ENCODE results near the gene OR2H2.

OR2H2 gene

GRCh38 chr6:29584821-29585220 lies at the start of gene OR2H2:
Gene OR2H2, plus strand, starts transcription at chr6:29585121. Its CDS starts 2,824 bp downstream, at chr6:29587945.
- H3K27ac ChIP-seq, result no peak within 1 kb of the TSS
- no peak within 1 kb of the TSS for H3K4me3 ChIP-seq
- H4K20me1 ChIP-seq, result no peaks in the 10 kb centered on the region
- H3K9ac ChIP-seq, result no peak within 1 kb of the TSS
- no peaks in the 10 kb centered on the region for H3K36me3 ChIP-seq
- H3K27me3 ChIP-seq, result no peaks in the 10 kb centered on the region
- no peak for TF ChIP-seq Cebpa-rat (IDR thresholded peaks at IDR 0.05)
- no peaks in the 10 kb centered on the region for H3K9me3 ChIP-seq
- no peak within 1 kb of the TSS for H3K4me2 ChIP-seq
- H3K4me1 ChIP-seq, result peaks cover 9% of the 10 kb centered on the region

- H3K9ac ChIP-seq, result no peak overlapping the region
- H3K9me3 ChIP-seq, result no peaks in the 10 kb centered on the region
- H4K20me1 ChIP-seq, result no peaks in the 10 kb centered on the region
- no peaks in the 10 kb centered on the region for H3K36me3 ChIP-seq
- H3K4me2 ChIP-seq, result no peak overlapping the region
- no peak overlapping the region for H3K4me3 ChIP-seq
- no peaks in the 10 kb centered on the region for H3K27me3 ChIP-seq
- H3K4me1 ChIP-seq, result no peaks in the 10 kb centered on the region
- no peak for TF ChIP-seq Cebpa-rat (IDR thresholded peaks at IDR 0.05)
- no peak overlapping the region for H3K27ac ChIP-seq
Observed at GRCh38 chr6:29537714-29538403, 47.1 kb upstream of the OR2H2 start.

GRCh38 chr6:29547573-29547972 lies 37.3 kb upstream of the OR2H2 start:
- H3K27me3 ChIP-seq, result no peaks in the 10 kb centered on the region
- no peaks in the 10 kb centered on the region for H4K20me1 ChIP-seq
- H3K4me3 ChIP-seq, result no peak overlapping the region
- H3K4me2 ChIP-seq, result no peak overlapping the region
- TF ChIP-seq Cebpa-rat (IDR thresholded peaks at IDR 0.05), result no peak
- no peak overlapping the region for H3K27ac ChIP-seq
- no peaks in the 10 kb centered on the region for H3K4me1 ChIP-seq
- no peaks in the 10 kb centered on the region for H3K36me3 ChIP-seq
- H3K9me3 ChIP-seq, result no peaks in the 10 kb centered on the region
- no peak overlapping the region for H3K9ac ChIP-seq

DNA sequence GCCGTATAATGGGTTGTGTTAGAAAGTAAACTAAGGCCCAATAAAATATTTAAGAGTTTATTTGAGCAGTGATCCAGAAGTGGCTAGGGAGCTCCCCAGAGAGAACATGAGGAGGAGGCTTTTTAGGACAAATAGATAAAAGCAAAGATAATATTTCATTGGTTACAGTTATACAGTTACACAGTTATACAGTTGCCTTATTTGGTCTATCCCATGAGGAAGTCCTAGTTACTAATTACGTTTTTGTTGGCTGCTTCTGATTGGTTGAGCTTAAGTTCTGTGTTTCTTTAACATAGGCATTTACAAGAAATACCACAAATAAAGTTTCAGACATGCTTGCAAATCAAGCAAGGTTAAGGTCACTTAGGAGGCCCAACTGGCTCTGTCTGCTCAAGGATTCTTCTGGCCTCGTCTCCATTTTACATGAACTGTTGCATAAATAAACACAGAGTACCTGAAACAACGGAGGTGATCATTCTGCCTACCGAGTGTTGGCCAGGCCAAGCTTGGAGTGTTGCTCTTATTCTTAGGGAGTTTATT lies 32.3 kb upstream of the OR2H2 start:
- H3K27ac ChIP-seq, result no peak overlapping the region
- no peak for TF ChIP-seq Cebpa-rat (IDR thresholded peaks at IDR 0.05)
- H3K4me1 ChIP-seq, result no peaks in the 10 kb centered on the region
- H3K9me3 ChIP-seq, result peaks cover 15% of the 10 kb centered on the region
- H3K4me2 ChIP-seq, result no peak overlapping the region
- no peaks in the 10 kb centered on the region for H3K27me3 ChIP-seq
- H3K4me3 ChIP-seq, result no peak overlapping the region
- no peaks in the 10 kb centered on the region for H3K36me3 ChIP-seq
- no peaks in the 10 kb centered on the region for H4K20me1 ChIP-seq
- H3K9ac ChIP-seq, result no peak overlapping the region

GRCh38 chr6:29553268-29554057 lies 31.5 kb upstream of the OR2H2 start:
- Histone ChIP-seq H4K20me1 (no peaks in the 10 kb centered on the region), H3K36me3 (no peaks in the 10 kb centered on the region), H3K9me3 (peaks cover 15% of the 10 kb centered on the region), H3K27ac (no peak overlapping the region), H3K4me2 (no peak overlapping the region), H3K4me1 (no peaks in the 10 kb centered on the region), H3K9ac (no peak overlapping the region), H3K27me3 (no peaks in the 10 kb centered on the region), H3K4me3 (no peak overlapping the region)
- TF ChIP-seq Cebpa-rat (IDR thresholded peaks at IDR 0.05), result no peak

- Histone ChIP-seq H3K4me2 (no peak overlapping the region), H3K27me3 (no peaks in the 10 kb centered on the region), H4K20me1 (no peaks in the 10 kb centered on the region), H3K9ac (no peak overlapping the region), H3K36me3 (no peaks in the 10 kb centered on the region), H3K4me1 (no peaks in the 10 kb centered on the region), H3K9me3 (peaks cover 15% of the 10 kb centered on the region), H3K27ac (no peak overlapping the region), H3K4me3 (no peak overlapping the region)
- TF ChIP-seq Cebpa-rat (IDR thresholded peaks at IDR 0.05), result no peak
Observed at GRCh38 chr6:29554764-29555163, 30.2 kb upstream of the OR2H2 start.

GRCh38 chr6:29557320-29557719 lies 27.6 kb upstream of the OR2H2 start:
- no peaks in the 10 kb centered on the region for H3K36me3 ChIP-seq
- no peaks in the 10 kb centered on the region for H4K20me1 ChIP-seq
- H3K9ac ChIP-seq, result no peak overlapping the region
- peaks cover 15% of the 10 kb centered on the region for H3K9me3 ChIP-seq
- no peak for TF ChIP-seq Cebpa-rat (IDR thresholded peaks at IDR 0.05)
- no peaks in the 10 kb centered on the region for H3K27me3 ChIP-seq
- no peak overlapping the region for H3K4me2 ChIP-seq
- H3K4me1 ChIP-seq, result no peaks in the 10 kb centered on the region
- H3K4me3 ChIP-seq, result no peak overlapping the region
- H3K27ac ChIP-seq, result no peak overlapping the region

DNA sequence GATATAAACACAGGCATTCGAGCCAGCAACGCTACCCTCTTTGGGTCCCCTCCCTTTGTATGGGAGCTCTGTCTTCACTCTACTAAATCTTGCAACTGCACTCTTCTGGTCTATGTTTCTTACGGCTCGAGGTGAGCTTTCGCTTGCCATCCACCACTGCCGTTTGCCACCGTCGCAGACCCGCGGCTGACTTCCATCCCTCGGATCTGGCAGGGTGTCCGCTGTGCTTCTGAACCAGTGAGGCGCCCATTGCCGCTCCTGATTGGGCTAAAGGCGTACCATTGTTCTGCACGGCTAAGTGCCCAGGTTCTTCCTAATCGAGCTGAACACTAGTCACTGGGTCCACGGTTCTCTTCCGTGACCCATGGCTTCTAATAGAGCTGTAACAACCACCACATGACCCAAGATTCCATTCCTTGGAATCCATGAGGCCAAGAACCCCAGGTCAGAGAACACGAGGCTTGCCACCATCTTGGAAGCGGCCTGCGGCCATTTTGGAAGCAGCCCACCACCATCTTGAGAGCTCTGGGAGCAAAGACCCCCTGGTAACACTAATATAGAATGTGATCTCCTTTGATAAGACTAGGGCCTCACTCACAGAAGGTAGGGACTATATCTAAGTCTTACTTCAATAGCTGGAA lies 26.4 kb upstream of the OR2H2 start:
- no peaks in the 10 kb centered on the region for H4K20me1 ChIP-seq
- no peak overlapping the region for H3K9ac ChIP-seq
- H3K27me3 ChIP-seq, result no peaks in the 10 kb centered on the region
- H3K36me3 ChIP-seq, result no peaks in the 10 kb centered on the region
- no peak overlapping the region for H3K4me3 ChIP-seq
- no peak for TF ChIP-seq Cebpa-rat (IDR thresholded peaks at IDR 0.05)
- H3K27ac ChIP-seq, result no peak overlapping the region
- H3K4me2 ChIP-seq, result no peak overlapping the region
- no peaks in the 10 kb centered on the region for H3K4me1 ChIP-seq
- peaks cover 9% of the 10 kb centered on the region for H3K9me3 ChIP-seq

DNA sequence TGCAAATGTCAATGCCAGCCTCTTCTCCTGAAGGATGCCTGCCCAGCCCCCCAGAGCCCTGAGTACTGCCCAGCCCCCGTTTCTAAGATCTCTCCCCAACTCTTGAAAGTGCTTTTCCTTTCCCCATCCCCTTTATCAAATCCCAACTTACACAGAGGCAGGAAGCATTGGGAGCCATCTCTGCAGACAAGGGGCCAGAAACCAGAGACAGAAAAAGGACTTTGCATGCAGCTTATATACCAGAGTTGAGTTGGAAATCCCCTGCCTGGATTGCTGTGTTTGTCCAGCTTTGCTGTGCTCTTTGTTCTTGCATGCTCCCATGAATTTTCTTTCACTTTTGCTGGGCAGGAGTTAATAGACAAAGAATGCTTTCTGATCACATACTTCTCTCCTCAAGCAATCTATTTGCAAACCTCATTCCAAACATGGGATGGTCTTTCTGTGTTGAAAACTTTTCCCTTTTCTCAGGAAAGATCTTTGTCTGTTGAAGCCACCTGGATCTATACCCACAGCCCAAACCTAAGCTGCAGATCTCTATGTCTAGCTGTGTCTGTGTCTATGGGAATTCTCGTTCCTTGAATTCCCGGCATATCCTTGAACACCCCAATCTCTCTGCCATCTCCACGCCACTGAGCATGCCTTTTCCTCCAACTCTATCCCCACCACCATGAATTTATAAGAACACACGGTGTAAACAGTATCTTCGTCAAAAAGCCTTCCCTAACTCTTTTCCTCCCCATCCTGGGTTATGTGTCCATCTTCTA lies 25.2 kb upstream of the OR2H2 start, which contains the start of gene UBD:
UBD (minus strand) TSS at position 209 of the 764 bp plus-strand sequence; CDS start at position 178, 31 bp downstream.
- no peaks in the 10 kb centered on the region for H3K4me1 ChIP-seq
- no peaks in the 10 kb centered on the region for H4K20me1 ChIP-seq
- H3K4me3 ChIP-seq, result no peak within 1 kb of the TSS
- H3K9me3 ChIP-seq, result no peaks in the 10 kb centered on the region
- H3K9ac ChIP-seq, result no peak within 1 kb of the TSS
- no peak within 1 kb of the TSS for H3K27ac ChIP-seq
- no peak for TF ChIP-seq Cebpa-rat (IDR thresholded peaks at IDR 0.05)
- no peaks in the 10 kb centered on the region for H3K36me3 ChIP-seq
- no peaks in the 10 kb centered on the region for H3K27me3 ChIP-seq
- H3K4me2 ChIP-seq, result no peak within 1 kb of the TSS
